Erythroblast (primary cell): Measurements from ENCODE around the gene LINGO1.

Experiments
- GATA1 ChIP-seq: IDR thresholded peaks from 2 replicates; pipeline ENCODE4 v1.6.1; 2011; ENCODE audit warnings: low read depth, mild to moderate bottlenecking, control low read depth, low read length, moderate library complexity
- POLR2A ChIP-seq: IDR thresholded peaks from 2 replicates; pipeline ENCODE4 v1.6.1; 2011; ENCODE audit warnings: mild to moderate bottlenecking, low read length

DNA sequence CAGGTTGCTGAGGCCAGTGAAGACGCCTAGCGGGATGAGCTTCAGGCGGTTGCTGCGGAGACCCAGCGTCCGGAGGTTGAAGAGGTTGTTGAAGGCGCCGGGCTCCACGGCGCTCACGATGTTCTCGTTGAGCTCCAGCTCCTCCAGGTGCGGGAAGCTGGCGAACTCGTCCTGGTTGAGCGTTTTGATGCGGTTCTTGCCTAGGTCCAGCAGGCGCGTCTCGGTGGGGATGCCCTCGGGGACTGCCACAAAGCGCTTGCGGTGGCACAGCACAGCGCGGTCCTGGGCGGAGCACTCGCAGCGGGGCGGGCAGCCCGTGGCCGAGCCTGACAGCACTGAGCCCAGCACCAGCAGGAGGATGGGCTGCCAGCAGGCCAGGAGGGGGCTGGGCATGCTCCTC, 17.2 kb downstream of the LINGO1 start:
- TF ChIP-seq POLR2A = no peak
- TF ChIP-seq GATA1 = no peak
